Keratinocyte (primary cell): ENCODE data around the gene ETNK1.

Experiments
- EZH2 ChIP-seq: IDR thresholded peaks from one replicate; pipeline ENCODE4 v1.6.1; 2012; ENCODE audit warnings: inconsistent platforms, mild to moderate bottlenecking, low read length, moderate library complexity
- TF ChIP-seq, protein P1 (sequence below), 3 experiments: IDR thresholded peaks in 1 of 3; conservative IDR thresholded peaks in 1 of 3; optimal IDR thresholded peaks in 1 of 3; 2 replicates in 2 of 3; 3 replicates in 1 of 3; pipeline versions ENCODE3 to v1.5.1; 2011; ENCODE audit warnings: low read length in 3 of 3, mild to moderate bottlenecking in 3 of 3, moderate library complexity in 2 of 3, control low read depth in 1 of 3, inconsistent platforms in 1 of 3; ENCODE audit not compliant: insufficient read depth in 2 of 3; ENCODE audit errors: extremely low read depth in 1 of 3

DNA sequence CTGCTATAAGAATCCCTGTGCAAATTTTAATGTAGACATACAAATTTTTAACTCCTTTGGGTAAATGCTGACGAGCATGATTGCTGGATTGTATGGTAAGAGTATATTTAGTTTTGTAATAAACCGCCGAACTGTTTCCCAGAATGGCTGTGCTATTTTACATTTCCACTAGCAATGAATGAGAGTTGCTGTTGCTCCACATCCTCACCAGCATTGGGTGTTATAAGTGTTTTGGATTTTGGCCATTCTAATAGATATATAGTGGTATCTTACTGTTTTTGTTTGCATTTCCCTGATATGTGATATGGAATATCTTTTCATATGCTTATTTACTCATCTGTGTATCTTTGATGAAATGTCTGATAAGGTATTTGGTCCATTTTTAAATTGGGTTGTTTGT is 23.7 kb downstream of the ETNK1 start:
- TF ChIP-seq, protein P1, sequence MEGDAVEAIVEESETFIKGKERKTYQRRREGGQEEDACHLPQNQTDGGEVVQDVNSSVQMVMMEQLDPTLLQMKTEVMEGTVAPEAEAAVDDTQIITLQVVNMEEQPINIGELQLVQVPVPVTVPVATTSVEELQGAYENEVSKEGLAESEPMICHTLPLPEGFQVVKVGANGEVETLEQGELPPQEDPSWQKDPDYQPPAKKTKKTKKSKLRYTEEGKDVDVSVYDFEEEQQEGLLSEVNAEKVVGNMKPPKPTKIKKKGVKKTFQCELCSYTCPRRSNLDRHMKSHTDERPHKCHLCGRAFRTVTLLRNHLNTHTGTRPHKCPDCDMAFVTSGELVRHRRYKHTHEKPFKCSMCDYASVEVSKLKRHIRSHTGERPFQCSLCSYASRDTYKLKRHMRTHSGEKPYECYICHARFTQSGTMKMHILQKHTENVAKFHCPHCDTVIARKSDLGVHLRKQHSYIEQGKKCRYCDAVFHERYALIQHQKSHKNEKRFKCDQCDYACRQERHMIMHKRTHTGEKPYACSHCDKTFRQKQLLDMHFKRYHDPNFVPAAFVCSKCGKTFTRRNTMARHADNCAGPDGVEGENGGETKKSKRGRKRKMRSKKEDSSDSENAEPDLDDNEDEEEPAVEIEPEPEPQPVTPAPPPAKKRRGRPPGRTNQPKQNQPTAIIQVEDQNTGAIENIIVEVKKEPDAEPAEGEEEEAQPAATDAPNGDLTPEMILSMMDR (optimal IDR thresholded peaks at IDR 0.05 in 1 of 3, IDR thresholded peaks at IDR 0.05 in 1 of 3, conservative IDR thresholded peaks at IDR 0.05 in 1 of 3; ENCODE audit: extremely low read depth in 1 of 3, insufficient read depth in 2 of 3, low read length in 3 of 3) = no peak
- no peak for TF ChIP-seq EZH2
